A673 (cell line): ENCODE data around the gene KISS1.

Source experiments
- EZH2 ChIP-seq: fragments of 200-600 bp; sonication (generic); IDR thresholded peaks from 2 replicates; pipeline ENCODE4 v1.6.1; 2017; ENCODE audit warnings: borderline replicate concordance, low read depth, mild to moderate bottlenecking, mixed read lengths, antibody characterized with exemption, low read length; ENCODE audit not compliant: poor library complexity, severe bottlenecking
- TF ChIP-seq, protein P1 (sequence below): fragments of 300-800, 200-600 bp; sonication (generic); conservative IDR thresholded peaks from 2 replicates; pipeline ENCODE4 v1.5.1; 2017; ENCODE audit warnings: low read depth, mild to moderate bottlenecking, antibody characterized with exemption, low read length, moderate library complexity, mixed read lengths

DNA sequence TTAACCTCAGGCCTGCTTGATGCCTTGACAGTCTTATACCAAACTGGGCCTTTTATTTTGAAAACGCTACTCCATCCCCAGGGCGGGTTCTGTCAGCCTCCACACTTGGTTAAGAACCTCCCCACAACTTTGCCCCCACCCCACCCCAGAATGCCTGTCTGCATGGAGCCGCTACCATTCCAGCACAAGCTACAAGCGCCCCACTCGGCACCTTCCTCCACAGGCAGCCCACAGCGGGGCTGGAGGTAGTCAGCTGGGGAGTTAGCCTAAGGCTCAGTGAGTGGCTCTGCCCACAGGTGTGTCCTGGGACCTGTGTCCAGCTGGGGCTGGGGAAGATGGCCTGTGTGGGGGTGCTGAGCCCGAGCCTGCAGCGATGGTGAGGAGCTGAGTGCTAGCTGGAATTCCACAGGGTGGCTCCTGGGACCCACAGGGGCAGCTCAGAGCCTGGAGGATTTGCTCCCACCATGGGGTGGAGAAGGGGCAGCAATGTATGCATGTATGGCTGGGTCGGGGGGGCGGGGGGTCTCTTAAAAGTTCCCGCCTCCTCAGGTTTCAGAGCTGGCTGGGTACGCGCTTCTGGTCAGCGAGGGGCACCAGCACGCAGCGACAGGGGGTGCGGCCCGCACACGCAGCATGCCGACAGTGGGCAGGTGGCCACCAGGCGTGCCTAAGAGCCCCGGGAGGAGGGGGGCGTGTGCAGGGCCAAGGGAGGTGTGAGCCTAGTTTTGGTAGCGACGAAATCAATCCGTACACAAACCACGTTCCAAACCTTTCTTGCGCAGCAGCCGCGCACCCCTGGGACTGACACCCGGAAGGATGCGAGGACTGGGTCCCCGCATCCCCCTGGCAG is 45.4 kb downstream of the KISS1 start:
- no peak for TF ChIP-seq EZH2
- TF ChIP-seq, protein P1, sequence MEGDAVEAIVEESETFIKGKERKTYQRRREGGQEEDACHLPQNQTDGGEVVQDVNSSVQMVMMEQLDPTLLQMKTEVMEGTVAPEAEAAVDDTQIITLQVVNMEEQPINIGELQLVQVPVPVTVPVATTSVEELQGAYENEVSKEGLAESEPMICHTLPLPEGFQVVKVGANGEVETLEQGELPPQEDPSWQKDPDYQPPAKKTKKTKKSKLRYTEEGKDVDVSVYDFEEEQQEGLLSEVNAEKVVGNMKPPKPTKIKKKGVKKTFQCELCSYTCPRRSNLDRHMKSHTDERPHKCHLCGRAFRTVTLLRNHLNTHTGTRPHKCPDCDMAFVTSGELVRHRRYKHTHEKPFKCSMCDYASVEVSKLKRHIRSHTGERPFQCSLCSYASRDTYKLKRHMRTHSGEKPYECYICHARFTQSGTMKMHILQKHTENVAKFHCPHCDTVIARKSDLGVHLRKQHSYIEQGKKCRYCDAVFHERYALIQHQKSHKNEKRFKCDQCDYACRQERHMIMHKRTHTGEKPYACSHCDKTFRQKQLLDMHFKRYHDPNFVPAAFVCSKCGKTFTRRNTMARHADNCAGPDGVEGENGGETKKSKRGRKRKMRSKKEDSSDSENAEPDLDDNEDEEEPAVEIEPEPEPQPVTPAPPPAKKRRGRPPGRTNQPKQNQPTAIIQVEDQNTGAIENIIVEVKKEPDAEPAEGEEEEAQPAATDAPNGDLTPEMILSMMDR: no peak
